ENCODE results near the gene CRB1.
"Not testable (repeated sequence)": the region's sequence is repeated elsewhere in the genome, so short reads cannot be mapped to it uniquely, and the experiment has no call there.

Gene CRB1

GRCh38 chr1:197394831-197395608 is 127.0 kb downstream of the CRB1 start:
- Histone ChIP-seq H3K36me3 (ENCODE audit: insufficient read depth, low read length) (no peaks in the 10 kb centered on the region), H3K4me3 (ENCODE audit: low read depth, low read length) (no peak overlapping the region), H3K79me2 (ENCODE audit: control insufficient read depth, insufficient read depth, low read length, unreplicated experiment) (no peaks in the 10 kb centered on the region), H3K27me3 (ENCODE audit: insufficient read depth, low read length) (peaks cover 3% of the 10 kb centered on the region; the same call in 1 of the 2 replicates), H2AFZ (ENCODE audit: low read length, unreplicated experiment) (no peak overlapping the region), H3K27ac (ENCODE audit: low read depth, low read length) (no peak overlapping the region), H3K4me1 (ENCODE audit: control insufficient read depth, insufficient read depth, low read length, unreplicated experiment) (no peaks in the 10 kb centered on the region)

- H2AFZ ChIP-seq (ENCODE audit: low read length, unreplicated experiment): no peak overlapping the region
- H3K27me3 ChIP-seq (ENCODE audit: insufficient read depth, low read length): peaks cover 6% of the 10 kb centered on the region; the same call in 1 of the 2 replicates
- no peaks in the 10 kb centered on the region for H3K79me2 ChIP-seq (ENCODE audit: control insufficient read depth, insufficient read depth, low read length, unreplicated experiment)
- H3K27ac ChIP-seq (ENCODE audit: low read depth, low read length): no peak overlapping the region
- H3K4me1 ChIP-seq (ENCODE audit: control insufficient read depth, insufficient read depth, low read length, unreplicated experiment): no peaks in the 10 kb centered on the region
- no peaks in the 10 kb centered on the region for H3K36me3 ChIP-seq (ENCODE audit: insufficient read depth, low read length)
- H3K4me3 ChIP-seq (ENCODE audit: low read depth, low read length): no peak overlapping the region
Observed at GRCh38 chr1:197397895-197398294, 129.8 kb downstream of the CRB1 start.

DNA sequence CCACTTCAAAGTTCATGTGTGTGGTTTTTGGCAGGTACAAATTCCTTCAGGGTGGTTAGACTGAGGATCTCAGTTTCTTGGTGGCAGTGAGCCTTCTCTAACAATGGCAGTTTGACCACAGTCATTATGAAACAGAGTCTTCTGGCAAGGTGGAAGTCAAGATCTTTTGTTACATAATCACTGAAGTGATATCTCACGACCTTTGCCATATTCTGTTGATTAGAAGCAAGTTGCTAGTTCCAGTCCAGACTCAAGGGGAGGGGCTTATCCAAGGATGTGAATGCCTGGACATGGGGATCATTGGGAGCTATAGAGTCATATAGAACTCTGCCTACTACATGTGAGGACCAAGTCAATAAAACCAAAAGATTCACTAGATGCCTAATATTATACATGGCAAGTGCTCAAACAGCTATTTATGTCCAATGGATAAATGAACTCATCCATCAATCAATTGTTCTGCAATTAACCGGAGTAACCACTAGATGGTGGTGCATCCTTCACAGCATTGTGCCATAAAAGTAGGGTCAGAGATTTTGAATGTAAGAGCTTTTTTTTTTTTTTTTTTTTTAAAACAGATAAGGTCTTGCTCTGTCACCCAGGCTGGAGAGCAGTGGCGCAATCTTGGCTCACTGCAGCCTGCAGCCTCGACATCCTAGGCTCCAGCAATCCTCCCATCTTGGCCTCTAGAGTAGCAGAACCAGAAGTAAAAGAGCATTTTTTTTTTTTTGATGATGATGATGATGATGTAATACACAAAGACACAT is 131.9 kb downstream of the CRB1 start:
- H2AFZ ChIP-seq (ENCODE audit: low read length, unreplicated experiment): no peak overlapping the region
- no peaks in the 10 kb centered on the region for H3K36me3 ChIP-seq (ENCODE audit: insufficient read depth, low read length)
- no peaks in the 10 kb centered on the region for H3K79me2 ChIP-seq (ENCODE audit: control insufficient read depth, insufficient read depth, low read length, unreplicated experiment)
- no peak overlapping the region for H3K4me3 ChIP-seq (ENCODE audit: low read depth, low read length)
- peaks cover 9% of the 10 kb centered on the region; the same call in 1 of the 2 replicates for H3K27me3 ChIP-seq (ENCODE audit: insufficient read depth, low read length)
- H3K4me1 ChIP-seq (ENCODE audit: control insufficient read depth, insufficient read depth, low read length, unreplicated experiment): no peaks in the 10 kb centered on the region
- no peak overlapping the region for H3K27ac ChIP-seq (ENCODE audit: low read depth, low read length)

DNA sequence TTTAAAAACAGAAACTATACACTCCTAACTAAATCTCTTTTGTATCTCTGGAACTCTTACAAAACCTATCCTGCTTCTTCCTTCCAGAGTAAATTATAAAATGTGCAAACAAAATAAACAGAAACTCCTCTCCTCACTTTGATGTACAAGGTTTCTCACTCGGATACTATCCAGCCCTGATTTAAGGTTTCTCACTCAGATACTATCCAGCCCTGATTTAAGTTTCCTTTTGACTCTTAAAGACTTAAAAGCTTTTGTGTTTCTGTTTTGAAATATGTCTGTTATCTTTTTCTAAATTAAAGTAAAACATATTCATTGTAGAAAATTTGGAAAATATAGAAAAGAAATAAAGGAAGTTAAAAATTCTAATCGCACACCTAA is 132.5 kb downstream of the CRB1 start:
- Histone ChIP-seq H3K27me3 (ENCODE audit: insufficient read depth, low read length) (peaks cover 9% of the 10 kb centered on the region; the same call in 1 of the 2 replicates), H3K79me2 (ENCODE audit: control insufficient read depth, insufficient read depth, low read length, unreplicated experiment) (no peaks in the 10 kb centered on the region), H3K36me3 (ENCODE audit: insufficient read depth, low read length) (no peaks in the 10 kb centered on the region), H2AFZ (ENCODE audit: low read length, unreplicated experiment) (no peak overlapping the region), H3K4me1 (ENCODE audit: control insufficient read depth, insufficient read depth, low read length, unreplicated experiment) (no peaks in the 10 kb centered on the region), H3K27ac (ENCODE audit: low read depth, low read length) (no peak overlapping the region), H3K4me3 (ENCODE audit: low read depth, low read length) (no peak overlapping the region)

DNA sequence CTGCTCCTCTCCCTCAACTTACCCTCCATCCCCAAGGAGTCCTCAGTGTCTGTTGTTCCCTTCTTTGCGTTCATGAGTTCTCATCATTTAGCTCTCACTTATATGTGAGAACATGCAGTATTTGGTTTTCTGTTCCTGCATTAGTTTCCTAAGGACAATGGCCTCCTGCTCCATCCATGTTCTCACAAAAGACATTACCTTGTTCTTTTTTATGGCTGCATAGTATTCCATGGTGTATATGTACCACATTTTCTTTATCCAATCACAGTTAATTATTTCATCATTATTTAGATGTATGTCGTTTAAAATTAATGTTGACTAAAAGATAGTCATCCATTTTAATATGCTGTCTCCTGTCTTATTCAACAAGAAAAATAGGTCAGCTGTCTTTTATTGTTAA is 134.1 kb downstream of the CRB1 start:
- Histone ChIP-seq H3K27ac (ENCODE audit: low read depth, low read length) (no peak overlapping the region), H3K4me3 (ENCODE audit: low read depth, low read length) (no peak overlapping the region), H2AFZ (ENCODE audit: low read length, unreplicated experiment) (no peak overlapping the region), H3K79me2 (ENCODE audit: control insufficient read depth, insufficient read depth, low read length, unreplicated experiment) (no peaks in the 10 kb centered on the region), H3K4me1 (ENCODE audit: control insufficient read depth, insufficient read depth, low read length, unreplicated experiment) (no peaks in the 10 kb centered on the region), H3K27me3 (ENCODE audit: insufficient read depth, low read length) (peaks cover 9% of the 10 kb centered on the region; the same call in 1 of the 2 replicates), H3K36me3 (ENCODE audit: insufficient read depth, low read length) (no peaks in the 10 kb centered on the region)

- H3K79me2 ChIP-seq (ENCODE audit: control insufficient read depth, insufficient read depth, low read length, unreplicated experiment); H3K4me1 ChIP-seq (ENCODE audit: control insufficient read depth, insufficient read depth, low read length, unreplicated experiment); H3K4me3 ChIP-seq (ENCODE audit: low read depth, low read length); H3K27me3 ChIP-seq (ENCODE audit: insufficient read depth, low read length); H2AFZ ChIP-seq (ENCODE audit: low read length, unreplicated experiment); H3K27ac ChIP-seq (ENCODE audit: low read depth, low read length); H3K36me3 ChIP-seq (ENCODE audit: insufficient read depth, low read length): not testable (repeated sequence)
Observed at GRCh38 chr1:197404774-197405173, 136.7 kb downstream of the CRB1 start.

- H2AFZ ChIP-seq (ENCODE audit: low read length, unreplicated experiment); H3K79me2 ChIP-seq (ENCODE audit: control insufficient read depth, insufficient read depth, low read length, unreplicated experiment); H3K27me3 ChIP-seq (ENCODE audit: insufficient read depth, low read length); H3K36me3 ChIP-seq (ENCODE audit: insufficient read depth, low read length); H3K4me1 ChIP-seq (ENCODE audit: control insufficient read depth, insufficient read depth, low read length, unreplicated experiment); H3K4me3 ChIP-seq (ENCODE audit: low read depth, low read length); H3K27ac ChIP-seq (ENCODE audit: low read depth, low read length): not testable (repeated sequence)
Observed at GRCh38 chr1:197405614-197406013, 137.6 kb downstream of the CRB1 start.

- no peak overlapping the region for H3K4me3 ChIP-seq (ENCODE audit: low read depth, low read length)
- H3K27me3 ChIP-seq (ENCODE audit: insufficient read depth, low read length): no peaks in the 10 kb centered on the region
- H3K36me3 ChIP-seq (ENCODE audit: insufficient read depth, low read length): no peaks in the 10 kb centered on the region
- H2AFZ ChIP-seq (ENCODE audit: low read length, unreplicated experiment): no peak overlapping the region
- H3K4me1 ChIP-seq (ENCODE audit: control insufficient read depth, insufficient read depth, low read length, unreplicated experiment): no peaks in the 10 kb centered on the region
- H3K27ac ChIP-seq (ENCODE audit: low read depth, low read length): no peak overlapping the region
- H3K79me2 ChIP-seq (ENCODE audit: control insufficient read depth, insufficient read depth, low read length, unreplicated experiment): no peaks in the 10 kb centered on the region
Observed at GRCh38 chr1:197413564-197413963, 145.5 kb downstream of the CRB1 start.

DNA sequence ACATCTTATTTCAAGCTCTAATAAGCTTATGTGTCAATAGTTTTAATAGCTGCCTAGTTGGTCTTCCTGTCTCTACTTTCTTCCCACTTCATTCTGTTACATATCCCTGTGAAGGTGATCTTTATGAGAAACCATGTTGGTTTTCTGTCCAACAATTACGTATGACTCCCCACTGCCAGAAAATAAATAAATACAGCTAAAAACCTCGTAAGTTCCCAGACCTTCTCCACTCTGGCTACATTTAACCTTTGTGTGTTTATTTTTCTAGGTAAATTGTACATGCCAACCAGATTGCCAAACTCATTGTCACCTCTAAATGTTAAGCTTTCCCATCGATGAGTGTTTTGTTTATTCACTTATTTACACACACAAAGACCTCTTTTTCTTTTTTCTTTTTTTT is 147.2 kb downstream of the CRB1 start:
- H3K4me3 ChIP-seq (ENCODE audit: low read depth, low read length): no peak overlapping the region
- H3K79me2 ChIP-seq (ENCODE audit: control insufficient read depth, insufficient read depth, low read length, unreplicated experiment): no peaks in the 10 kb centered on the region
- H3K4me1 ChIP-seq (ENCODE audit: control insufficient read depth, insufficient read depth, low read length, unreplicated experiment): no peaks in the 10 kb centered on the region
- no peaks in the 10 kb centered on the region for H3K27me3 ChIP-seq (ENCODE audit: insufficient read depth, low read length)
- H3K36me3 ChIP-seq (ENCODE audit: insufficient read depth, low read length): no peaks in the 10 kb centered on the region
- H2AFZ ChIP-seq (ENCODE audit: low read length, unreplicated experiment): no peak overlapping the region
- no peak overlapping the region for H3K27ac ChIP-seq (ENCODE audit: low read depth, low read length)

DNA sequence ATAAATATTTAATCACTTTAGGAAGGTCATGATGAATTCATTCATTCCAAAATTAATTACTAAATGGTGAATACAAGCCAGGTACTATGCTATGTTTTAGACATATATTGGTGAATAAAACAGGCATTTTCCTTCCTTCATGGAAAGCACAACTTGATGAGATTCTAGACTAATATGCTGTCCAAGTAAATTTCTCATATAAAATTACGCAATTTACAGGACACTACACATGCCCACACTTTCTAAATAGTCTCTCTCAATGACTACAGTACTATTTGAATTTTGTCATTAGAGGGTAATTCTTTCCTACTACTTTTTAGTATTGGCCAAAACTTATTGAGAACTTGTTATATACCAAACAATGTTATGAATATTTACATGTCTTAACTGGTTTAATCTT is 150.6 kb downstream of the CRB1 start:
- Histone ChIP-seq H3K27ac (ENCODE audit: low read depth, low read length) (no peak overlapping the region), H3K36me3 (ENCODE audit: insufficient read depth, low read length) (no peaks in the 10 kb centered on the region), H3K27me3 (ENCODE audit: insufficient read depth, low read length) (no peaks in the 10 kb centered on the region), H3K4me3 (ENCODE audit: low read depth, low read length) (no peak overlapping the region), H3K79me2 (ENCODE audit: control insufficient read depth, insufficient read depth, low read length, unreplicated experiment) (no peaks in the 10 kb centered on the region), H2AFZ (ENCODE audit: low read length, unreplicated experiment) (no peak overlapping the region), H3K4me1 (ENCODE audit: control insufficient read depth, insufficient read depth, low read length, unreplicated experiment) (no peaks in the 10 kb centered on the region)

- no peaks in the 10 kb centered on the region for H3K36me3 ChIP-seq (ENCODE audit: insufficient read depth, low read length)
- no peak overlapping the region for H2AFZ ChIP-seq (ENCODE audit: low read length, unreplicated experiment)
- no peak overlapping the region for H3K27ac ChIP-seq (ENCODE audit: low read depth, low read length)
- H3K27me3 ChIP-seq (ENCODE audit: insufficient read depth, low read length): no peaks in the 10 kb centered on the region
- no peak overlapping the region for H3K4me3 ChIP-seq (ENCODE audit: low read depth, low read length)
- H3K79me2 ChIP-seq (ENCODE audit: control insufficient read depth, insufficient read depth, low read length, unreplicated experiment): no peaks in the 10 kb centered on the region
- H3K4me1 ChIP-seq (ENCODE audit: control insufficient read depth, insufficient read depth, low read length, unreplicated experiment): no peaks in the 10 kb centered on the region
Observed at GRCh38 chr1:197422993-197423392, 154.9 kb downstream of the CRB1 start.
